Stomach (tissue), 9 donors: Measurements from ENCODE around the gene TSPAN2. TPM values are rescaled to one million over a fixed set of nuclear protein-coding genes. Genes with fewer than 3 reads are reported as not detected.
A peak's percentile ranks its signal among the peaks of the same experiment; 100 is the strongest.

ENCODE experiments used
- DNase-seq, 2 donors: peaks; one replicate each; pipeline versions ENCODE4 v3.0.0 to v3.0.0-alpha.2; 2013 to 2019
- H3K27ac ChIP-seq, 5 donors: fragments of 200-600 bp in 4 of 5; sonication (generic) in 4 of 5; one replicate each; pipeline ENCODE4 v1.5.1; 2013 to 2019; ENCODE audit warnings: mild to moderate bottlenecking in 1 of 5, moderate library complexity in 1 of 5
- H3K27me3 ChIP-seq, 3 donors: fragments of 200-600 bp; sonication (generic); one replicate each; pipeline ENCODE4 v1.5.1; 2017 to 2019; ENCODE audit warnings: mixed run types in 1 of 3
- H3K36me3 ChIP-seq, 4 donors: fragments of 200-600 bp; sonication (generic); 1 replicate in 3 of 4; 2 replicates in 1 of 4; pipeline ENCODE4 v1.5.1; 2016 to 2019
- H3K4me1 ChIP-seq, 4 donors: fragments of 200-600 bp; sonication (generic); one replicate each; pipeline ENCODE4 v1.5.1; 2016 to 2019
- H3K4me3 ChIP-seq, 4 donors: fragments of 200-600 bp; sonication (generic) in 3 of 4; one replicate each; pipeline ENCODE4 v1.5.1; 2016 to 2019; ENCODE audit warnings: mild to moderate bottlenecking in 1 of 4
- H3K9me3 ChIP-seq, 4 donors: fragments of 200-600 bp; sonication (generic); one replicate each; pipeline ENCODE4 v1.5.1; 2016 to 2019
- EP300 ChIP-seq: sonication (generic); formaldehyde crosslinking; IDR thresholded peaks from one replicate; pipeline ENCODE4 v1.6.1; 2017; ENCODE audit warnings: antibody characterized with exemption
- POLR2A ChIP-seq, 4 donors: fragments of 450-650 bp; IDR thresholded peaks; one replicate each; pipeline ENCODE4 v1.6.1; 2016; ENCODE audit warnings: antibody characterized with exemption in 4 of 4, control low read depth in 2 of 4, mild to moderate bottlenecking in 1 of 4, moderate library complexity in 1 of 4
- POLR2AphosphoS5 ChIP-seq, 3 donors: sonication (generic); formaldehyde crosslinking; IDR thresholded peaks; one replicate each; pipeline ENCODE4 v1.6.1; 2016; ENCODE audit warnings: antibody characterized with exemption in 3 of 3
- WGBS, 5 donors: extraction: QIAGEN DNeasy Blood & Tissue Kit in 3 of 5; methylation state at CpG; one replicate each; pipeline versions ENCODE4 v1.1.5 to v1.1.7; 2013 to 2018; 5-methylcytosine and 5-hydroxymethylcytosine counted together
- intact Hi-C: fragments of 100-400 bp; cut with DNase I; formaldehyde crosslinking; loops from one replicate; pipeline ENCODE4 v1.15.1; 2023; ENCODE audit warnings: low total_unique reads
- polyA plus RNA-seq, 3 donors: library from polyadenylated mRNA; stranded (reverse); fragments of 200-250 nt; gene quantifications; one replicate each; pipeline ENCODE4 v1.2.3, GENCODE V29; 2013
- total RNA-seq, 5 donors: library from RNA; depleted of rRNA; stranded (reverse); fragments of >200 nt; gene quantifications; one replicate each; pipeline versions ENCODE4 v1.1.0 to v1.2.3, GENCODE V29; 2014 to 2016
- TF ChIP-seq, protein P1 (sequence below), 7 experiments: fragments of 450-650 bp in 4 of 7; fragments of 200-600 bp in 3 of 7; sonication (generic) in 3 of 7; IDR thresholded peaks; one replicate each; pipeline ENCODE4 v1.5.1; 2016 to 2019; ENCODE audit warnings: antibody characterized with exemption in 7 of 7, control low read depth in 2 of 7, mild to moderate bottlenecking in 1 of 7
- donor health status: healthy with polysubstance abuse.
- donor health status: Bipolar disorder and iron deficiency.
- donor health status: healthy.

Gene TSPAN2
- total and polyA plus RNA-seq, 8 donors: 2.6 to 39.7 (median 10.2) TPM

DNA sequence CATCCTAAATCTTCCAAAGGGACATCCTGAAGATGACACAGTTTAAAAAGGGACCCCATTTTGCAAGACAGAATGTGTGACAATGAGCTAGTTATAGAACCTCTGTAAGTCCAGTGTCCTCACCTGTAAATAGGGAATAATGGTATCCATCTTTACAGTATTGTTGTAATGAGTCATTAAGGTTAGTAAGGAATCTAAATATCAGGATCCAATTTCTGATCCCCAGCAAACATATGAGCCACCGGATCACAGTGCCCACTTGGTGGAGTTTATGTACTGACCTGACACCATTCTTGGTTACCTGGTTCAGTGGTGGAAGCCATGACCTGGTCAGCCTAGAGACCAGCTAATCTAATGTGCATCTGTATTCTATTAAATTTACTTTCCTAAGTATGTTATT, 47.9 kb upstream of the TSPAN2 start:
- H3K36me3 ChIP-seq: no peaks in the 10 kb centered on the region
- no peak for TF ChIP-seq POLR2A (IDR thresholded peaks at IDR 0.05)
- TF ChIP-seq EP300: no peak
- intact Hi-C loops: loop anchor here (5.0 kb wide), 2 partner anchors 335 to 460 kb away; no protein-coding TSS in a partner anchor
- no peak overlapping the region for H3K27ac ChIP-seq
- no peaks in the 10 kb centered on the region for H3K27me3 ChIP-seq
- H3K9me3 ChIP-seq: no peaks in the 10 kb centered on the region
- H3K4me1 ChIP-seq: peaks cover 0 to 21% (median 5%) of the 10 kb centered on the region in 4 donors
- 69 to 85% (median 71%) methylated on average over 1 of the region's 1 CpG for WGBS, 5 donors
- DNase-seq: no peak
- H3K4me3 ChIP-seq: no peak overlapping the region

DNA sequence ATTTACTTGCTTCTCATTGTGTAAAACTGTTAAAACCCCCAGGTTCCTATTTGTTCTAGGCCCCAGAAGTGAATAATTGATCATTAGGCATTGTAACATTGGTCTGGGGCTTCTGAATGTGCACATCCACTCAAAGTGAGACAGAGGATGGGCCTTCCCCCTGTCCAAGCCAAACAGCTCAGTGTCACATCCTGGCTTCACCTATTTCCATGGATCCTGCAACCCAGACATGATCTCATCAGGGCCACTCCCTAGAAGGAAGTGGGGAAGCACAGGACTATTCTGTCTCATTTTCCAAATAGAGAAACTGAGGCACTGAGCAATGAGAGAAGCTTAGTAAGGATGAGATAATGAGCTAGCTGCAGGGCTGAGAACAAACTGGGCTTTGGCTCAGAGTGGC, 47.4 kb upstream of the TSPAN2 start:
- no peak overlapping the region for H3K4me3 ChIP-seq
- intact Hi-C loops: loop anchor here (5.0 kb wide), 2 partner anchors 336 to 461 kb away; no protein-coding TSS in a partner anchor

DNA sequence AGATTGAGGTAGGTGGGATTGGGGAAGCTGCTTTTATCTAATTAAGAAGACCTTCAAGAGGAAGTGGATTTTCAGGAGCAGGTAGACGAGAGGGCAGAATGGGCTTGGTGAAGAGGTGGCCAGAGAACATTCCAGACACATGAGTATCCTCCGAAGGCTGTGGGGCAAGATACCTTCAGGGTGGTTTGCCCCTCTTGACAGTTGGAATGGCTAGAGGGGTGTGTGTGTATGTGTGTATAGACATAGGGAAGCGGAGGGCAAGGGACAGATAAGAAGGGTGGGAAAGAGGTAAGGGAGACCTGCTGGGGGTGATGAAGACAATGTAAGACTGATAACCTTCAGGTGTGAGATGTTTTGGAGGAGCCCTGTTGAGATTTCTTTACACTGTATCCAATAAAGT, 46.8 kb upstream of the TSPAN2 start:
- no peaks in the 10 kb centered on the region for H3K27me3 ChIP-seq
- peaks cover 0 to 21% (median 5%) of the 10 kb centered on the region in 4 donors for H3K4me1 ChIP-seq
- no peaks in the 10 kb centered on the region for H3K9me3 ChIP-seq
- no peaks in the 10 kb centered on the region for H3K36me3 ChIP-seq
- intact Hi-C loops: loop anchor here (5.0 kb wide), 2 partner anchors 336 to 461 kb away; no protein-coding TSS in a partner anchor
- H3K27ac ChIP-seq: peak overlapping the region in 1 of 5 donors; percentile 33
- H3K4me3 ChIP-seq: no peak overlapping the region
- no peak for DNase-seq
- 60 to 86% (median 67%) methylated on average over 3 of the region's 3 CpGs for WGBS, 5 donors
- TF ChIP-seq POLR2AphosphoS5 (IDR thresholded peaks at IDR 0.05) (no peak), EP300 (no peak), POLR2A (IDR thresholded peaks at IDR 0.05) (no peak)
- TF ChIP-seq, protein P1, sequence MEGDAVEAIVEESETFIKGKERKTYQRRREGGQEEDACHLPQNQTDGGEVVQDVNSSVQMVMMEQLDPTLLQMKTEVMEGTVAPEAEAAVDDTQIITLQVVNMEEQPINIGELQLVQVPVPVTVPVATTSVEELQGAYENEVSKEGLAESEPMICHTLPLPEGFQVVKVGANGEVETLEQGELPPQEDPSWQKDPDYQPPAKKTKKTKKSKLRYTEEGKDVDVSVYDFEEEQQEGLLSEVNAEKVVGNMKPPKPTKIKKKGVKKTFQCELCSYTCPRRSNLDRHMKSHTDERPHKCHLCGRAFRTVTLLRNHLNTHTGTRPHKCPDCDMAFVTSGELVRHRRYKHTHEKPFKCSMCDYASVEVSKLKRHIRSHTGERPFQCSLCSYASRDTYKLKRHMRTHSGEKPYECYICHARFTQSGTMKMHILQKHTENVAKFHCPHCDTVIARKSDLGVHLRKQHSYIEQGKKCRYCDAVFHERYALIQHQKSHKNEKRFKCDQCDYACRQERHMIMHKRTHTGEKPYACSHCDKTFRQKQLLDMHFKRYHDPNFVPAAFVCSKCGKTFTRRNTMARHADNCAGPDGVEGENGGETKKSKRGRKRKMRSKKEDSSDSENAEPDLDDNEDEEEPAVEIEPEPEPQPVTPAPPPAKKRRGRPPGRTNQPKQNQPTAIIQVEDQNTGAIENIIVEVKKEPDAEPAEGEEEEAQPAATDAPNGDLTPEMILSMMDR (IDR thresholded peaks at IDR 0.05): no peak

More for the DNA sequence above, 47.4 kb upstream of the TSPAN2 start:
- Histone ChIP-seq H3K27ac (no peak overlapping the region), H3K9me3 (no peaks in the 10 kb centered on the region), H3K27me3 (no peaks in the 10 kb centered on the region), H3K36me3 (no peaks in the 10 kb centered on the region), H3K4me1 (peaks cover 0 to 21% (median 5%) of the 10 kb centered on the region in 4 donors)
- DNase-seq: no peak
- TF ChIP-seq, protein P1 (IDR thresholded peaks at IDR 0.05): no peak
- no peak for TF ChIP-seq EP300
- no peak for TF ChIP-seq POLR2A (IDR thresholded peaks at IDR 0.05)
- TF ChIP-seq POLR2AphosphoS5 (IDR thresholded peaks at IDR 0.05): no peak

DNA sequence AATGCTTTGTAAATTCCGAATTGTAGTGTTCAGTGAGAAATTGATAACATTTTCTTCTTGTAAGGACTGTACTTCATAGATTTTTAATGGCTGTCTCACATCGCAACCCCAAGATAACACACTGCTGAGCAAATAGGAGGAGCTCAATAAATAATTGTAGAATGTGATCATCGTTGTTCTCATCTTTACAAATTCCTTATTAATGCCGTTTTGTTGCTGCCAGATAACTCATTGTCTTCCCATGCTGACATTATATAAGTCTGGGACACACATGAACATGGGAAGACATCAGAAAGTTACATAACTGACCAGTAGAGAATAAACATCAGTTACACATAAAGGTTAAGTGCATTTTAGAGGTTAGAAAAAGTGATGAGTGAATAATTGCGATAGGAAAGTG, 46.4 kb upstream of the TSPAN2 start:
- Histone ChIP-seq H3K36me3 (no peaks in the 10 kb centered on the region), H3K4me3 (no peak overlapping the region), H3K27ac (peak overlapping the region in 4 of 5 donors; percentile 5 to 40 (median 28)), H3K9me3 (no peaks in the 10 kb centered on the region), H3K27me3 (no peaks in the 10 kb centered on the region), H3K4me1 (peaks cover 0 to 21% (median 5%) of the 10 kb centered on the region in 4 donors)
- no peak for TF ChIP-seq EP300
- no peak for TF ChIP-seq POLR2AphosphoS5 (IDR thresholded peaks at IDR 0.05)
- TF ChIP-seq, protein P1 (IDR thresholded peaks at IDR 0.05): no peak
- TF ChIP-seq POLR2A (IDR thresholded peaks at IDR 0.05): no peak
- WGBS, 5 donors: 51 to 69% (median 62%) methylated on average over 5 of the region's 5 CpGs
- intact Hi-C loops: loop anchor here (5.0 kb wide), 2 partner anchors 337 to 462 kb away; no protein-coding TSS in a partner anchor
- no peak for DNase-seq

DNA sequence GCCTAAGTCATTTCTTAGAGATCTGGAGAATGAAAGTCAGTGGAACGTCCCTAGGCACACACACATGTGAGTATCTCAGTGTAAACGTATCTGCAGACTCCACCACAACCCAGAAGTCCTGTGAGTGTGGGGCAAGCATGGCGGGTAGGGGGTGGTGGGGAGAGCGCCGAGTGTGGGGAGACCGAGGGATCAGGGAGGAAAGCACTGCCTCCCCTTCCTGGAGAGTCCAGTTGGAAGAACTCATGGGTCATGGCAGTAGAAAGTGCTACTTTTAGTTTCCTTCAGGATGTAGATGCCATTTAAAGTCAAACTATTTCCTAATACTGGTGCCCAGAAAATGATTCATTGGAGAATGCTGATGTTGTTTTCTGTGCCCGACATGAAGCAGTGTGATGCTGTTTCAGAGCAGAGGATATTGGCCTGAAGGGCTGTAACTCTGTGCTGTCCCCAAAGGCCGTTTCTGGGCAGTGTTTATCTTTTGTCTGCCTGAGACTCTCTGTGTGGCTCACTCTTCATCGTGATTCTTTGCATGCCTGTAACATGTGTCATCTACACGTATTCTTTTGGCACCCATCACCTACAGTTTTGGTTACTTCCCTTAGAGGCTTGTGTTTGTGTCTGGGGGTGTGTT, 45.7 kb upstream of the TSPAN2 start:
- H3K4me3 ChIP-seq: no peak overlapping the region
- H3K9me3 ChIP-seq: no peaks in the 10 kb centered on the region
- intact Hi-C loops: loop anchor here (5.0 kb wide), 2 partner anchors 337 to 462 kb away; no protein-coding TSS in a partner anchor
- H3K4me1 ChIP-seq: peaks cover 0 to 21% (median 5%) of the 10 kb centered on the region in 4 donors
- H3K27ac ChIP-seq: peak overlapping the region in 4 of 5 donors; percentile 24 to 58 (median 36)
- WGBS, 5 donors: 53 to 67% (median 60%) methylated on average over 10 of the region's 10 CpGs
- H3K36me3 ChIP-seq: no peaks in the 10 kb centered on the region
- H3K27me3 ChIP-seq: no peaks in the 10 kb centered on the region
- DNase-seq: peak in 1 of 2 donors; percentile 44
- peak; percentile 21 for TF ChIP-seq EP300
- TF ChIP-seq POLR2AphosphoS5 (IDR thresholded peaks at IDR 0.05): peak in 1 of 3 donors; percentile 74
- TF ChIP-seq, protein P1 (IDR thresholded peaks at IDR 0.05): no peak
